ENCODE data around the gene ABCC3.
A peak's percentile ranks its signal among the peaks of the same experiment; 100 is the strongest.

The ABCC3 gene

GRCh38 chr17:50627782-50628601 is 6.7 kb upstream of the ABCC3 start:
- TF ChIP-seq GATA3 (IDR thresholded peaks at IDR 0.05; ENCODE audit: low read depth, low read length) (no peak), GATA2 (IDR thresholded peaks at IDR 0.05; ENCODE audit: low read depth, low read length) (peak; percentile 62; the same call in 1 of the 2 replicates)

- TF ChIP-seq GATA2 (IDR thresholded peaks at IDR 0.05; ENCODE audit: low read depth, low read length) (no peak), GATA3 (IDR thresholded peaks at IDR 0.05; ENCODE audit: low read depth, low read length) (no peak)
These were observed 4.8 kb upstream of the ABCC3 start for GRCh38 chr17:50629902-50630301.

GRCh38 chr17:50630524-50631194 is 4.0 kb upstream of the ABCC3 start:
- TF ChIP-seq GATA3 (IDR thresholded peaks at IDR 0.05; ENCODE audit: low read depth, low read length): no peak
- no peak for TF ChIP-seq GATA2 (IDR thresholded peaks at IDR 0.05; ENCODE audit: low read depth, low read length)

GRCh38 chr17:50631195-50631907 is 3.3 kb upstream of the ABCC3 start:
- TF ChIP-seq GATA3 (IDR thresholded peaks at IDR 0.05; ENCODE audit: low read depth, low read length) (no peak), GATA2 (IDR thresholded peaks at IDR 0.05; ENCODE audit: low read depth, low read length) (no peak)

- TF ChIP-seq GATA3 (IDR thresholded peaks at IDR 0.05; ENCODE audit: low read depth, low read length): no peak
- TF ChIP-seq GATA2 (IDR thresholded peaks at IDR 0.05; ENCODE audit: low read depth, low read length): no peak
These were observed 2.6 kb upstream of the ABCC3 start for GRCh38 chr17:50631908-50632571.

GRCh38 chr17:50632637-50633036 is 2.0 kb upstream of the ABCC3 start:
- TF ChIP-seq GATA2 (IDR thresholded peaks at IDR 0.05; ENCODE audit: low read depth, low read length) (no peak), GATA3 (IDR thresholded peaks at IDR 0.05; ENCODE audit: low read depth, low read length) (no peak)

GRCh38 chr17:50633683-50634082 is 998 bp upstream of the ABCC3 start:
- TF ChIP-seq GATA3 (IDR thresholded peaks at IDR 0.05; ENCODE audit: low read depth, low read length) (no peak), GATA2 (IDR thresholded peaks at IDR 0.05; ENCODE audit: low read depth, low read length) (no peak)

- TF ChIP-seq GATA2 (IDR thresholded peaks at IDR 0.05; ENCODE audit: low read depth, low read length) (no peak), GATA3 (IDR thresholded peaks at IDR 0.05; ENCODE audit: low read depth, low read length) (no peak)
These were observed 442 bp downstream of the ABCC3 start for GRCh38 chr17:50634915-50635731.

GRCh38 chr17:50635732-50635981 is 976 bp downstream of the ABCC3 start:
- TF ChIP-seq GATA2 (IDR thresholded peaks at IDR 0.05; ENCODE audit: low read depth, low read length) (no peak), GATA3 (IDR thresholded peaks at IDR 0.05; ENCODE audit: low read depth, low read length) (no peak)

- TF ChIP-seq GATA2 (IDR thresholded peaks at IDR 0.05; ENCODE audit: low read depth, low read length) (no peak), GATA3 (IDR thresholded peaks at IDR 0.05; ENCODE audit: low read depth, low read length) (no peak)
These were observed 1.5 kb downstream of the ABCC3 start for GRCh38 chr17:50635982-50636803.

- TF ChIP-seq GATA3 (IDR thresholded peaks at IDR 0.05; ENCODE audit: low read depth, low read length): no peak
These were observed 2.1 kb downstream of the ABCC3 start for GRCh38 chr17:50636804-50637195.

GRCh38 chr17:50637829-50638605 is 3.3 kb downstream of the ABCC3 start:
- TF ChIP-seq GATA3 (IDR thresholded peaks at IDR 0.05; ENCODE audit: low read depth, low read length): no peak
- no peak for TF ChIP-seq GATA2 (IDR thresholded peaks at IDR 0.05; ENCODE audit: low read depth, low read length)
